Glutamatergic neuron (in vitro differentiated cells): ENCODE results near the gene ISG15. TPM values are rescaled to one million over a fixed set of nuclear protein-coding genes. Genes with fewer than 3 reads are reported as not detected.

ENCODE experiments used
- DNase-seq: peaks from one replicate; pipeline ENCODE4 v3.0.0; 2022
- H3K27ac Mint-ChIP-seq: one replicate; pipeline ENCODE4 v1.8.0; 2020; ENCODE audit warnings: mild to moderate bottlenecking, mixed read lengths, inconsistent platforms; ENCODE audit not compliant: unreplicated experiment
- H3K27me3 Mint-ChIP-seq: one replicate; pipeline ENCODE4 v1.8.0; 2020; ENCODE audit warnings: mild to moderate bottlenecking, moderate library complexity, mixed read lengths, inconsistent platforms; ENCODE audit not compliant: unreplicated experiment
- H3K36me3 Mint-ChIP-seq: one replicate; pipeline ENCODE4 v1.8.0; 2020; ENCODE audit warnings: mild to moderate bottlenecking, mixed read lengths, inconsistent platforms; ENCODE audit not compliant: unreplicated experiment
- H3K4me1 Mint-ChIP-seq: one replicate; pipeline ENCODE4 v1.8.0; 2020; ENCODE audit warnings: mild to moderate bottlenecking, low read depth, mixed read lengths, inconsistent platforms; ENCODE audit not compliant: unreplicated experiment
- H3K4me3 Mint-ChIP-seq: one replicate; pipeline ENCODE4 v1.8.0; 2020; ENCODE audit warnings: mild to moderate bottlenecking, mixed read lengths, inconsistent platforms; ENCODE audit not compliant: unreplicated experiment
- H3K9me3 Mint-ChIP-seq: one replicate; pipeline ENCODE4 v1.8.0; 2020; ENCODE audit warnings: mild to moderate bottlenecking, moderate library complexity, mixed read lengths, inconsistent platforms; ENCODE audit not compliant: unreplicated experiment
- total RNA-seq: library from RNA; stranded (reverse); fragmentation: NEBNext Ultra II Directional; extraction: Animal tissue kit (Norgen Biotek cat#: 25700); gene quantifications from one replicate; pipeline ENCODE4 v1.2.1, GENCODE V29; 2021; ENCODE audit not compliant: unreplicated experiment
- TF ChIP-seq, protein P1 (sequence below): fragments of 200-600 bp; sonication (generic); IDR thresholded peaks from one replicate; pipeline ENCODE4 v1.5.0; 2021; ENCODE audit not compliant: partially characterized antibody, unreplicated experiment

ISG15 gene
- total RNA-seq, 1 donor from 2014 or later: 18.4 TPM

DNA sequence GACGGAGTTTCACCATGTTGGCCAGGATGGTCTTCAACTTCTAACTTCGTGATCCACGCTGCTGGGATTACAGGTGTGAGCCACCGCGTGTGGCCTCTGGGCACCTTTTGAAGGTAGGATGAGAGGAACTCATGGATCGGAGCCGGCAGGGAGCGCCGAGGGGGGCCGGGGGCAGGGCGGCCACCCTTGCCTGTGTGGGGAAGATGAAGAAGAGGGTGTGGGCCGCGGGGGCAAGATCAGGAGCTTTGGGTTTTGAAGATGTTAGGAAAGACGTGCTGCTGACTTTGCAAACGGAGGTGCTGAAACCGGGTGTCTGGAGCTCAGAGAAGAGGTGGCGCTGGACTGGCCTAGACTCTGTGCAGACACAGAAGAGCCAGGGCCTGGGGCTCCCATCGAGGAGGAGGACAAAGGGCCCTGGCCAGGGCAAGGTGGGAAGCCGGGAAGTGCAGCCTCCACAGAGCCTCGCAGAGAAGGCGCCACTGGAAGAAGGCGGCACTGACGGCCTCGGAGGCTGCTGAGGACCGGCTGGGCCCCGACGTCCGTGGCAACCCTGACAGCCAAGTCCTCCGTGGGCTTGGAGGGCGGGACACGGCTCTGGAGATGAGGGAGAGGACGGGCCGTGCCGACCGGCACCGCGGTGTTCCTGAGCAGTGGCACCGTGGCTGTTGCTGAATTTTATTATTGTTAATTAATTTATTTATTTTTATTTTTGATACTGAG is 47.1 kb downstream of the ISG15 start:
- H3K4me1 Mint-ChIP-seq: no peaks in the 10 kb centered on the region
- DNase-seq: no peak
- TF ChIP-seq, protein P1, sequence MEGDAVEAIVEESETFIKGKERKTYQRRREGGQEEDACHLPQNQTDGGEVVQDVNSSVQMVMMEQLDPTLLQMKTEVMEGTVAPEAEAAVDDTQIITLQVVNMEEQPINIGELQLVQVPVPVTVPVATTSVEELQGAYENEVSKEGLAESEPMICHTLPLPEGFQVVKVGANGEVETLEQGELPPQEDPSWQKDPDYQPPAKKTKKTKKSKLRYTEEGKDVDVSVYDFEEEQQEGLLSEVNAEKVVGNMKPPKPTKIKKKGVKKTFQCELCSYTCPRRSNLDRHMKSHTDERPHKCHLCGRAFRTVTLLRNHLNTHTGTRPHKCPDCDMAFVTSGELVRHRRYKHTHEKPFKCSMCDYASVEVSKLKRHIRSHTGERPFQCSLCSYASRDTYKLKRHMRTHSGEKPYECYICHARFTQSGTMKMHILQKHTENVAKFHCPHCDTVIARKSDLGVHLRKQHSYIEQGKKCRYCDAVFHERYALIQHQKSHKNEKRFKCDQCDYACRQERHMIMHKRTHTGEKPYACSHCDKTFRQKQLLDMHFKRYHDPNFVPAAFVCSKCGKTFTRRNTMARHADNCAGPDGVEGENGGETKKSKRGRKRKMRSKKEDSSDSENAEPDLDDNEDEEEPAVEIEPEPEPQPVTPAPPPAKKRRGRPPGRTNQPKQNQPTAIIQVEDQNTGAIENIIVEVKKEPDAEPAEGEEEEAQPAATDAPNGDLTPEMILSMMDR: no peak
- H3K27ac Mint-ChIP-seq: no peak overlapping the region
- H3K9me3 Mint-ChIP-seq: peaks cover 11% of the 10 kb centered on the region
- no peaks in the 10 kb centered on the region for H3K36me3 Mint-ChIP-seq
- peak overlapping the region; percentile 82 for H3K4me3 Mint-ChIP-seq
- peaks cover 11% of the 10 kb centered on the region for H3K27me3 Mint-ChIP-seq

DNA sequence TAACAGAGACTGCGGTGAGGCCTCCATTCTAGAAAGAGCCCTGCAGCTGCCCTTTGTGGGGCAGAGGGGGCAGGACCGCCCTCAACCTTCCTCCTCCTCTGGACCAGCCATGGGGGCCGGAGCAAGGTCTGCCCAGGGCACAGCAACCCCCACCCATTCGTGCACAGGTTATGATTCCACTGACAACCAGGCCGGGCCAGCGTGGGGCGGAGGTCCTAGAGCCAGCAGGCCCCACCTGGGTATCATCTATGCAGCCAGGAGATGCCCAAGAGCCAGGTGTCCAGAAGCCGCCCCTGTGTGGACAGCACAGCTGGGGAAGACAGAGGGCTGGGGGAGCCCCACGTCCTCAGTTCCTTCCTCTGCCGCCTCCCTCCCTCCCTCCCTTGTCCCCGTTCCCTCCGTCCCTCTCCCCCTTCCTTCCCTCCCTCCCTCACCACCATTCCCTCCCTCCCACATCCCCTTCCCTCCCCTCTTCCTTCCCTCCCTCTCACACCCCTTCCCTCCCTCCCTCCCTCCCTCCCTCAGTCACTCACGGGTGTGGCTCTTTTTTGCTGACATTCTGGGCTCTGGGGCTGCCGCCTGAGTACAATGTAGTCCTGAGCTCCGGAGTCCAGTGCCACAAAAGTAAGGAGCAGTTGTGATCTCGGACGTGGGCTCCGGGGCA is 48.5 kb downstream of the ISG15 start:
- Mint-ChIP-seq H3K27ac (no peak overlapping the region), H3K4me1 (no peaks in the 10 kb centered on the region), H3K9me3 (peaks cover 6% of the 10 kb centered on the region), H3K27me3 (peaks cover 3% of the 10 kb centered on the region), H3K36me3 (no peaks in the 10 kb centered on the region), H3K4me3 (peak overlapping the region; percentile 55)
- TF ChIP-seq, protein P1: no peak
- no peak for DNase-seq

DNA sequence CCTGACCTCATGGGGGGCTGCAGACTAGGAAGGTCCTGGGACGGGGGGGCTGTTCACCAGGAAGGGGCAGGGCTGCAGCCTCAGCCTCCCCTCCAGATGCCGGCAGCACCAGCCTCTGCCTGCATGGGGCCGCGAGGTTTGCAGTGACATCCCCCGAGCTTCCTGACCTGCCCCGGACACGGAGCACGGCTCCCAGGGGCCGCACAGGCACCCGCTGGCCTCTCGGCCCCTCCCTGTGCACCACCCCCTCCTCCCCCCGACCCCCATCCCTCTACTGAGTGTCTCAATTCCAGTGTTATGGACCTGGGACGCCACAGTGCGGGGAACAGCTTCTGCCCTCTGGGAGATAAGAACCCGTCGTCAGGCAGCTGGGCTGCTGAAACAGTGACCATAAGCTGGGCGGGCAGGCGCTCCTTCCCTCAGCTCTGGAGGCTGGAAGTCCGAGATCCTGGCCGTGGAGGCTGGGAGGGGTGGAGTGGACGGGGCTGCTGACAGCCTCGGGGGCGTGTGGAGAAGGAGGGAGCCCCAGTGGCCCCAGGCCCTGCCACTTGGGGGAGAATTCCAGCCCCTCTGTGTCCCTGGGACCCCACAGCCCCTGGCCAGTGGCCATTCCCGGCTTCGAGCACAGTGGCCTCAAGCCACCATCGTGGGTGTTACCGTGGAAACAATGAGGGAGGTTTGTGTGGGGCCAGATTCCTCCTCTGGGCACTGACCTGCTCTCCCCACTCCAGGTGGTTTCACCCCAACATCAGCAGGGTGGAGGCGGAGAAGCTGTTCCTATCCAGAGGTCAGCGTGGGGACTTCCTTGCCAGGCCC is 49.3 kb downstream of the ISG15 start:
- Mint-ChIP-seq H3K27ac (no peak overlapping the region), H3K4me1 (no peaks in the 10 kb centered on the region), H3K9me3 (peaks cover 6% of the 10 kb centered on the region), H3K27me3 (peaks cover 3% of the 10 kb centered on the region), H3K4me3 (peak overlapping the region; percentile 38), H3K36me3 (no peaks in the 10 kb centered on the region)
- TF ChIP-seq, protein P1: no peak
- peak; percentile 60 for DNase-seq

- H3K4me3 Mint-ChIP-seq: peak overlapping the region; percentile 38
- TF ChIP-seq, protein P1: no peak
- H3K36me3 Mint-ChIP-seq: no peaks in the 10 kb centered on the region
- H3K27me3 Mint-ChIP-seq: peaks cover 4% of the 10 kb centered on the region
- no peak for DNase-seq
- H3K27ac Mint-ChIP-seq: no peak overlapping the region
- no peaks in the 10 kb centered on the region for H3K4me1 Mint-ChIP-seq
- H3K9me3 Mint-ChIP-seq: peaks cover 4% of the 10 kb centered on the region
Measured at GRCh38 chr1:1063261-1063944, 50.1 kb downstream of the ISG15 start.

Other genes starting within 250 kb of the ISG15 start
- gene SAMD11, start 89.6 kb upstream of the ISG15 start, total RNA-seq: 46.2 TPM
- gene NOC2L, start 54.2 kb upstream of the ISG15 start, total RNA-seq: 90.3 TPM
- gene KLHL17, start 52.9 kb upstream of the ISG15 start, total RNA-seq: 103 TPM
- 0.29 TPM for gene PLEKHN1, start 47.0 kb upstream of the ISG15 start, total RNA-seq
- 0.32 TPM for gene PERM1, start 31.4 kb upstream of the ISG15 start, total RNA-seq
- gene HES4, start 13.4 kb upstream of the ISG15 start, total RNA-seq: 218 TPM
- 914 TPM for gene AGRN, start 6.6 kb downstream of the ISG15 start, total RNA-seq
- gene RNF223, start 60.8 kb downstream of the ISG15 start, total RNA-seq: not detected
- 24.5 TPM for gene C1orf159, start 102.6 kb downstream of the ISG15 start, total RNA-seq
- gene TTLL10, start 160.4 kb downstream of the ISG15 start, total RNA-seq: not detected
- gene TNFRSF18, start 193.1 kb downstream of the ISG15 start, total RNA-seq: 3.0 TPM
- gene TNFRSF4, start 200.7 kb downstream of the ISG15 start, total RNA-seq: 0.29 TPM
- 89.2 TPM for gene SDF4, start 218.5 kb downstream of the ISG15 start, total RNA-seq
- gene B3GALT6, start 218.7 kb downstream of the ISG15 start, total RNA-seq: 30.0 TPM
- gene C1QTNF12, start 233.2 kb downstream of the ISG15 start, total RNA-seq: 9.1 TPM